Gastrocnemius medialis (tissue), 4 donors: ENCODE data around the gene ZNF662. TPM values are rescaled to one million over a fixed set of nuclear protein-coding genes. Genes with fewer than 3 reads are reported as not detected.
"Not testable (repeated sequence)": the region's sequence is repeated elsewhere in the genome, so short reads cannot be mapped to it uniquely, and the experiment has no call there.

ENCODE experiments used
- ATAC-seq, 2 donors: fragments of 150-250 bp; one replicate each; pipeline ENCODE4 v1.9.1; 2016
- DNase-seq, 2 donors: peaks; one replicate each; pipeline ENCODE4 v3.0.0-alpha.2; 2019
- H3K27ac ChIP-seq, 4 donors: fragments of 200-600 bp; sonication (generic); 1 replicate in 1 of 4; 2 replicates in 3 of 4; pipeline ENCODE4 v1.5.1; 2016 to 2018; ENCODE audit warnings: mild to moderate bottlenecking in 2 of 4, moderate library complexity in 1 of 4
- H3K27me3 ChIP-seq, 3 donors: fragments of 200-600 bp; sonication (generic) in 2 of 3; 1 replicate in 1 of 3; 2 replicates in 2 of 3; pipeline versions ENCODE4 v1.5.1 to v1.6.0; 2016 to 2019; ENCODE audit warnings: mild to moderate bottlenecking in 1 of 3, moderate library complexity in 1 of 3
- H3K36me3 ChIP-seq, 2 donors: fragments of 200-600 bp; sonication (generic) in 1 of 2; one replicate each; pipeline ENCODE4 v1.5.1; 2017 to 2018
- H3K4me1 ChIP-seq, 2 donors: fragments of 200-600 bp; sonication (generic) in 1 of 2; one replicate each; pipeline ENCODE4 v1.5.1; 2016 to 2017; ENCODE audit warnings: mild to moderate bottlenecking in 2 of 2
- H3K4me3 ChIP-seq, 4 donors: fragments of 200-600 bp; sonication (generic) in 3 of 4; 1 replicate in 1 of 4; 2 replicates in 3 of 4; pipeline ENCODE4 v1.5.1; 2016 to 2019; ENCODE audit warnings: mild to moderate bottlenecking in 2 of 4
- H3K9me3 ChIP-seq, 3 donors: fragments of 200-600 bp; sonication (generic) in 2 of 3; 1 replicate in 1 of 3; 2 replicates in 2 of 3; pipeline ENCODE4 v1.5.1; 2016 to 2019
- CTCF ChIP-seq, 5 experiments: fragments of 450-650 bp in 3 of 5; fragments of 200-600 bp in 2 of 5; sonication (generic) in 2 of 5; IDR thresholded peaks in 4 of 5; conservative IDR thresholded peaks in 1 of 5; 1 replicate in 4 of 5; 2 replicates in 1 of 5; pipeline ENCODE4 v1.5.1; 2016 to 2019; ENCODE audit warnings: antibody characterized with exemption in 5 of 5, mild to moderate bottlenecking in 3 of 5, moderate library complexity in 3 of 5
- POLR2A ChIP-seq, 2 donors: fragments of 450-650 bp; IDR thresholded peaks; one replicate each; pipeline ENCODE4 v1.6.1; 2017; ENCODE audit warnings: antibody characterized with exemption in 2 of 2, mild to moderate bottlenecking in 2 of 2, moderate library complexity in 2 of 2
- in situ Hi-C, 4 donors: fragments of 200-750 bp; cut with MboI; loops; one replicate each; pipeline versions ENCODE4 v1.15.0 to v1.8.0; 2017; ENCODE audit warnings: low sequenced_read_pairs in 4 of 4
- intact Hi-C: fragments of 100-400 bp; cut with DNase I; formaldehyde crosslinking; loops from one replicate; pipeline ENCODE4 v1.15.1; 2023; ENCODE audit warnings: low total_unique reads
- total RNA-seq, 4 donors: library from RNA; depleted of rRNA; stranded (reverse); fragments of >200 nt; gene quantifications; one replicate each; pipeline versions ENCODE4 v1.1.0 to v1.2.3, GENCODE V29; 2016

Gene ZNF662
- total RNA-seq, 4 donors from 2014 or later = 0.19 to 2.1 (median 0.55) TPM

- H3K36me3 ChIP-seq = no peaks in the 10 kb centered on the region
- no peak for TF ChIP-seq CTCF (IDR thresholded peaks at IDR 0.05 in 4 of 5, conservative IDR thresholded peaks at IDR 0.05 in 1 of 5)
- no peak for TF ChIP-seq POLR2A (IDR thresholded peaks at IDR 0.05)
Observed at GRCh38 chr3:42876940-42877720, 28.8 kb upstream of the ZNF662 start.

GRCh38 chr3:42877881-42878280 is 28.1 kb upstream of the ZNF662 start:
- Histone ChIP-seq H3K27me3 (no peaks in the 10 kb centered on the region), H3K27ac (no peak overlapping the region), H3K4me3 (no peak overlapping the region), H3K4me1 (peaks cover 4 to 5% of the 10 kb centered on the region in 2 donors), H3K9me3 (no peaks in the 10 kb centered on the region), H3K36me3 (no peaks in the 10 kb centered on the region)
- intact Hi-C loops = no loop called here
- TF ChIP-seq CTCF (IDR thresholded peaks at IDR 0.05 in 4 of 5, conservative IDR thresholded peaks at IDR 0.05 in 1 of 5) (no peak), POLR2A (IDR thresholded peaks at IDR 0.05) (no peak)
- ATAC-seq = no peak
- in situ Hi-C loops = loop anchor here in 1 of 4 donors (5.0 kb wide), 1 partner anchor 46 kb away; no protein-coding TSS in a partner anchor
- no peak for DNase-seq

More at GRCh38 chr3:42876940-42877720, 28.8 kb upstream of the ZNF662 start:
- Histone ChIP-seq H3K27ac (no peak overlapping the region), H3K4me3 (no peak overlapping the region), H3K27me3 (no peaks in the 10 kb centered on the region), H3K9me3 (no peaks in the 10 kb centered on the region), H3K4me1 (peaks cover 5 to 6% of the 10 kb centered on the region in 2 donors)
- in situ Hi-C loops = loop anchor here in 1 of 4 donors (5.0 kb wide), 1 partner anchor 45 kb away; no protein-coding TSS in a partner anchor
- DNase-seq (no peak), ATAC-seq (no peak)
- intact Hi-C loops = no loop called here

GRCh38 chr3:42880183-42880582 is 25.8 kb upstream of the ZNF662 start:
- ATAC-seq (no peak), DNase-seq (no peak)
- Histone ChIP-seq H3K4me1 (peaks cover 4 to 5% of the 10 kb centered on the region in 2 donors), H3K36me3 (no peaks in the 10 kb centered on the region), H3K27me3 (no peaks in the 10 kb centered on the region), H3K27ac (peak overlapping the region in 2 of 4 donors; percentile 81), H3K4me3 (peak overlapping the region; percentile 78 to 90 (median 84)), H3K9me3 (no peaks in the 10 kb centered on the region)
- TF ChIP-seq POLR2A (IDR thresholded peaks at IDR 0.05) (no peak), CTCF (IDR thresholded peaks at IDR 0.05 in 4 of 5, conservative IDR thresholded peaks at IDR 0.05 in 1 of 5) (no peak)
- in situ Hi-C loops (loop anchor here in 2 of 4 donors (10.0 kb wide), 2 partner anchors 45 to 95 kb away; no protein-coding TSS in a partner anchor), intact Hi-C loops (loop anchor here (10.0 kb wide), 1 partner anchor 295 kb away; the partner anchor contains the start of gene SEC22C)

- H3K4me3 ChIP-seq = peak overlapping the region; percentile 78 to 90 (median 84)
- no peaks in the 10 kb centered on the region for H3K9me3 ChIP-seq
- peak; percentile 97 to 99 for ATAC-seq
- peak overlapping the region; percentile 77 to 82 (median 81) for H3K27ac ChIP-seq
- TF ChIP-seq POLR2A (IDR thresholded peaks at IDR 0.05) = no peak
- TF ChIP-seq CTCF (IDR thresholded peaks at IDR 0.05 in 4 of 5, conservative IDR thresholded peaks at IDR 0.05 in 1 of 5) = peak; percentile 89 to 95 (median 92)
- no peaks in the 10 kb centered on the region for H3K36me3 ChIP-seq
- peak; percentile 75 to 76 for DNase-seq
- no peaks in the 10 kb centered on the region for H3K27me3 ChIP-seq
- intact Hi-C loops (loop anchor here (1.0 to 10.0 kb wide), 3 partner anchors 50 to 296 kb away; partner anchors contain the start of gene SEC22C), in situ Hi-C loops (loop anchor here in 2 of 4 donors (10.0 kb wide), 2 partner anchors 46 to 96 kb away; no protein-coding TSS in a partner anchor)
- peaks cover 4 to 5% of the 10 kb centered on the region in 2 donors for H3K4me1 ChIP-seq
Observed at GRCh38 chr3:42880601-42881451, 25.1 kb upstream of the ZNF662 start.

- H3K27me3 ChIP-seq, H3K4me3 ChIP-seq, H3K4me1 ChIP-seq, H3K9me3 ChIP-seq, H3K27ac ChIP-seq, DNase-seq, H3K36me3 ChIP-seq, ATAC-seq: not testable (repeated sequence)
- in situ Hi-C loops = loop anchor here in 2 of 4 donors (10.0 kb wide), 2 partner anchors 49 to 99 kb away; no protein-coding TSS in a partner anchor
- intact Hi-C loops = loop anchor here (10.0 kb wide), 1 partner anchor 299 kb away; the partner anchor contains the start of gene SEC22C
Observed at GRCh38 chr3:42883251-42883930, 22.6 kb upstream of the ZNF662 start.
